ENCODE data around the gene ARHGAP6. TPM values are rescaled to one million over a fixed set of nuclear protein-coding genes. Genes with fewer than 3 reads are reported as not detected.

ARHGAP6 gene
- total and polyA plus RNA-seq, 4 donors, result 6.0 to 18.2 (median 12.3) TPM

DNA sequence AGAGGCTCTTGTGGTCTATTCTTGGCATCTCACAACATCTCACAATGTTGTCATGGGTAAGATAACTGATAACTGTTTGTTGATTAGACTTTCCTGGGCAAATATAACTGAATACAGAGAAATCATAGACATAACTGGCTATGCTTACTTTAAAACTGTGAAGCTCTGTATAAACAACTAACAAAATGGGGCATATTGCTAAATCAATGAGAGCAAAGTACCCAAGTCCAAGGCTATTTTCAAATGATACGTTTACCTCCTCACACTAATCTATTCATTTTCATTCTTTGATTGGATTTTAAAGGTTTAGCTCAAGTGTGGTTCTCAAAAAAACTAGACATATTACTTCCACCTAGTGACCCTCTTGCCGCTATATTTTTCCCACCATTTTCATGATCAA lies 333.9 kb downstream of the ARHGAP6 start:
- no peak for DNase-seq
- TF ChIP-seq, protein P1, sequence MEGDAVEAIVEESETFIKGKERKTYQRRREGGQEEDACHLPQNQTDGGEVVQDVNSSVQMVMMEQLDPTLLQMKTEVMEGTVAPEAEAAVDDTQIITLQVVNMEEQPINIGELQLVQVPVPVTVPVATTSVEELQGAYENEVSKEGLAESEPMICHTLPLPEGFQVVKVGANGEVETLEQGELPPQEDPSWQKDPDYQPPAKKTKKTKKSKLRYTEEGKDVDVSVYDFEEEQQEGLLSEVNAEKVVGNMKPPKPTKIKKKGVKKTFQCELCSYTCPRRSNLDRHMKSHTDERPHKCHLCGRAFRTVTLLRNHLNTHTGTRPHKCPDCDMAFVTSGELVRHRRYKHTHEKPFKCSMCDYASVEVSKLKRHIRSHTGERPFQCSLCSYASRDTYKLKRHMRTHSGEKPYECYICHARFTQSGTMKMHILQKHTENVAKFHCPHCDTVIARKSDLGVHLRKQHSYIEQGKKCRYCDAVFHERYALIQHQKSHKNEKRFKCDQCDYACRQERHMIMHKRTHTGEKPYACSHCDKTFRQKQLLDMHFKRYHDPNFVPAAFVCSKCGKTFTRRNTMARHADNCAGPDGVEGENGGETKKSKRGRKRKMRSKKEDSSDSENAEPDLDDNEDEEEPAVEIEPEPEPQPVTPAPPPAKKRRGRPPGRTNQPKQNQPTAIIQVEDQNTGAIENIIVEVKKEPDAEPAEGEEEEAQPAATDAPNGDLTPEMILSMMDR (IDR thresholded peaks at IDR 0.05; ENCODE audit: control extremely low read depth, extremely low read depth), result no peak
- ATAC-seq (ENCODE audit: insufficient read depth, low FRiP score), result no peak
- peaks cover 0 to 3% (median 0%) of the 10 kb centered on the region in 4 donors for H3K9me3 ChIP-seq (ENCODE audit: control insufficient read depth in 4 of 4, insufficient read depth in 3 of 4, low read length in 3 of 4)
- peaks cover 0 to 2% (median 0%) of the 10 kb centered on the region in 5 donors for H3K4me1 ChIP-seq (ENCODE audit: control insufficient read depth in 5 of 5, insufficient read depth in 5 of 5, low read length in 5 of 5)
- no peaks in the 10 kb centered on the region for H3K36me3 ChIP-seq (ENCODE audit: control insufficient read depth in 4 of 4, insufficient read depth in 4 of 4, low read length in 4 of 4)
- no peak overlapping the region for H3K4me3 ChIP-seq
- WGBS, 2 donors, result 68 to 94% methylated on average over 2 of the region's 2 CpGs
- no peak overlapping the region for H3K9ac ChIP-seq (ENCODE audit: insufficient read depth in 1 of 2, low read length in 2 of 2)
- peaks cover 0 to 31% (median 21%) of the 10 kb centered on the region in 3 donors for H3K27me3 ChIP-seq (ENCODE audit: control insufficient read depth in 3 of 3, insufficient read depth in 3 of 3, low read length in 2 of 3)
- H3K27ac ChIP-seq (ENCODE audit: low read depth in 1 of 2, low read length in 1 of 2), result no peak overlapping the region

DNA sequence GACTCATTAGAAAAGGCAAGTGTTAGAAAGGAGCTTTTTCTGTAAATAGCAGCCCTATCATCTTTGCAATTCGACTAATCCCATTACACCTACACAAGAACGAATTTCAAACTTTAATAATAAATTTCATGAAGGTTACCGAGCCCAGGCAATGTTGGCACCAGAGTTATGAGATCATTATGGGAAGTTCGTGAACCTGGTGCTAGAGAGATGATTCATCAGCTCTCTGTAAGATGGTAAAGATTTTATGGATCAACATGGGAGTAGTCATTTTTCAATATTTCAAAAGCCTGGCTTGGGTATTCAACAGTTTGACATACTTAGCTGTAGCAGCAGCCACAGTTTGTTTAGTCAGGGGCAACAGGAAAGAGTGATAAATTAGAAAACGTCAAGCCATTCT lies 336.7 kb downstream of the ARHGAP6 start:
- no peak overlapping the region for H3K27ac ChIP-seq (ENCODE audit: low read depth in 1 of 2, low read length in 1 of 2)
- H3K4me3 ChIP-seq, result no peak overlapping the region
- ATAC-seq (ENCODE audit: insufficient read depth, low FRiP score), result no peak
- WGBS, 2 donors, result 41 to 43% methylated on average over 5 of the region's 5 CpGs
- no peaks in the 10 kb centered on the region for H3K36me3 ChIP-seq (ENCODE audit: control insufficient read depth in 4 of 4, insufficient read depth in 4 of 4, low read length in 4 of 4)
- no peak overlapping the region for H3K9ac ChIP-seq (ENCODE audit: insufficient read depth in 1 of 2, low read length in 2 of 2)
- H3K27me3 ChIP-seq (ENCODE audit: control insufficient read depth in 3 of 3, insufficient read depth in 3 of 3, low read length in 2 of 3), result peaks cover 0 to 25% (median 21%) of the 10 kb centered on the region in 3 donors
- H3K9me3 ChIP-seq (ENCODE audit: control insufficient read depth in 4 of 4, insufficient read depth in 3 of 4, low read length in 3 of 4), result peaks cover 0 to 2% (median 0%) of the 10 kb centered on the region in 4 donors
- DNase-seq, result no peak
- no peaks in the 10 kb centered on the region for H3K4me1 ChIP-seq (ENCODE audit: control insufficient read depth in 5 of 5, insufficient read depth in 5 of 5, low read length in 5 of 5)
- TF ChIP-seq, protein P1 (IDR thresholded peaks at IDR 0.05; ENCODE audit: control extremely low read depth, extremely low read depth), result no peak

DNA sequence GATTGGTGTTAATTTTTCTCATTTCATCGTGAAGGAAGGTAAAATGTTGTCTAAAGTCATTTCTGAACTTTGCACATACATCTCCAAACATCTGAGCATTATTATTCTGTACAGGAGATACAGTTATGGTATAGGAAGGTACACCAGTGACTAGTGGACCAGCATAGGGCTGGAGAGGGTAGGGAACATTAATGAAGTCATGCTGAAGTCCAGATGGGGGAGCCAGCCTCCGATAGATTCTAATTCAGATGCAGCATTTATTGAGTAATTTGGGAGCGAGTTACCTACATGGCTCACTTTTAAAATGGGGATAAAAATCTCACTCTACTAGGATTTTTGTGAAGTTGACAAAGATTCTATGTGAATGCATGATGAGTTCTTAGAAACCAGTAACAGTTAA lies 337.6 kb downstream of the ARHGAP6 start:
- ATAC-seq (ENCODE audit: insufficient read depth, low FRiP score) (no peak), DNase-seq (no peak)
- H3K27ac ChIP-seq (ENCODE audit: low read depth in 1 of 2, low read length in 1 of 2), result no peak overlapping the region
- peaks cover 0 to 25% (median 21%) of the 10 kb centered on the region in 3 donors for H3K27me3 ChIP-seq (ENCODE audit: control insufficient read depth in 3 of 3, insufficient read depth in 3 of 3, low read length in 2 of 3)
- peaks cover 0 to 1% (median 0%) of the 10 kb centered on the region in 4 donors for H3K9me3 ChIP-seq (ENCODE audit: control insufficient read depth in 4 of 4, insufficient read depth in 3 of 4, low read length in 3 of 4)
- H3K4me1 ChIP-seq (ENCODE audit: control insufficient read depth in 5 of 5, insufficient read depth in 5 of 5, low read length in 5 of 5), result no peaks in the 10 kb centered on the region
- H3K4me3 ChIP-seq, result no peak overlapping the region
- WGBS, 2 donors, result 60 to 88% methylated on average over 3 of the region's 3 CpGs
- TF ChIP-seq, protein P1 (IDR thresholded peaks at IDR 0.05; ENCODE audit: control extremely low read depth, extremely low read depth), result no peak
- no peaks in the 10 kb centered on the region for H3K36me3 ChIP-seq (ENCODE audit: control insufficient read depth in 4 of 4, insufficient read depth in 4 of 4, low read length in 4 of 4)
- no peak overlapping the region for H3K9ac ChIP-seq (ENCODE audit: insufficient read depth in 1 of 2, low read length in 2 of 2)

DNA sequence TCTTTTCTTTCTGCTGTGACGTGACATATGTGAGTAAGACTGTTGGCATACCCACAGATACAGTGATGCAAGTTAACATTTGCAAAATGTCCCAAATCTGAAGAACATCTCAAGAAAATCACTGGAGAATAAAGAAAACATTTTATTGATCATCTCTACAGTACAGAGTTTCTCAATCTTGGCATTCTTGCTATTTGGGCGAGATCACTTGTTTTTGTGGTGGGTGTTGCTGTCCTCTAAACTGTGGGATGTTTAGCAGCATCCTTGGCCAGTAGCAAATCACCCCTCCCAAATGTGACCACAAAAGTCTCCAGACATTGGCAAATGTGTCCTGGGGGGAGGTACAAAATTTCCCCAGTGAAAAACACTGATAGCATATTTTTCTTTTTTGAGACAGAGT lies 343.7 kb downstream of the ARHGAP6 start:
- H3K27ac ChIP-seq (ENCODE audit: low read depth in 1 of 2, low read length in 1 of 2), result no peak overlapping the region
- ATAC-seq (ENCODE audit: insufficient read depth, low FRiP score) (no peak), DNase-seq (peak in 1 of 3 donors; percentile 21)
- peaks cover 0 to 1% (median 0%) of the 10 kb centered on the region in 4 donors for H3K9me3 ChIP-seq (ENCODE audit: control insufficient read depth in 4 of 4, insufficient read depth in 3 of 4, low read length in 3 of 4)
- peaks cover 4 to 24% (median 6%) of the 10 kb centered on the region in 3 donors for H3K27me3 ChIP-seq (ENCODE audit: control insufficient read depth in 3 of 3, insufficient read depth in 3 of 3, low read length in 2 of 3)
- no peak overlapping the region for H3K9ac ChIP-seq (ENCODE audit: insufficient read depth in 1 of 2, low read length in 2 of 2)
- no peaks in the 10 kb centered on the region for H3K36me3 ChIP-seq (ENCODE audit: control insufficient read depth in 4 of 4, insufficient read depth in 4 of 4, low read length in 4 of 4)
- H3K4me3 ChIP-seq, result no peak overlapping the region
- H3K4me1 ChIP-seq (ENCODE audit: control insufficient read depth in 5 of 5, insufficient read depth in 5 of 5, low read length in 5 of 5), result peaks cover 0 to 21% (median 1%) of the 10 kb centered on the region in 5 donors
- TF ChIP-seq, protein P1 (IDR thresholded peaks at IDR 0.05; ENCODE audit: control extremely low read depth, extremely low read depth), result no peak
- WGBS, 2 donors, result 77 to 82% methylated on average over 2 of the region's 2 CpGs

Data from lung (tissue), 12 donors.